Naive thymus-derived CD4-positive, alpha-beta T cell (primary cell): ENCODE measurements around the gene RNF149. TPM values are rescaled to one million over a fixed set of nuclear protein-coding genes. Genes with fewer than 3 reads are reported as not detected.

Experiments used
- ATAC-seq: fragments of 150-1000 bp; cut with Tn5 transposase; 2 replicates; pipeline ENCODE4 v1.10.0; 2021; ENCODE audit warnings: mild to moderate bottlenecking, moderate library complexity
- CTCF ChIA-PET: fragments of 350-600 bp; sonication (Branson Sonifier 250); formaldehyde crosslinking; loops from one replicate; lab custom pipeline; 2021; ENCODE audit warnings: antibody characterized with exemption; lab: Charles Lee
- POLR2A ChIA-PET: fragments of 350-600 bp; sonication (Branson Sonifier 250); formaldehyde crosslinking; loops from one replicate; lab custom pipeline; 2021; ENCODE audit warnings: antibody characterized with exemption, inconsistent platforms; lab: Charles Lee
- DNase-seq, 9 donors: peaks; one replicate each; pipeline versions ENCODE4 v3.0.0 to v3.0.0-alpha.2; 2020 to 2022; ENCODE audit warnings: mixed read lengths in 1 of 9
- H3K27ac ChIP-seq: one replicate; pipeline ENCODE4 v1.7.0; 2013; ENCODE audit warnings: mild to moderate bottlenecking, low read depth, low read length, moderate library complexity
- H3K27me3 ChIP-seq, 2 donors: one replicate each; pipeline ENCODE4 v1.7.0; 2013; ENCODE audit warnings: low read length in 2 of 2, mild to moderate bottlenecking in 2 of 2, moderate library complexity in 2 of 2; ENCODE audit not compliant: control insufficient read depth in 2 of 2, insufficient read depth in 2 of 2
- H3K36me3 ChIP-seq, 3 experiments: 1 replicate in 2 of 3; 2 replicates in 1 of 3; pipeline ENCODE4 v1.7.0; 2013; ENCODE audit warnings: low read length in 3 of 3, mild to moderate bottlenecking in 3 of 3, moderate library complexity in 1 of 3; ENCODE audit not compliant: insufficient read depth in 3 of 3, control insufficient read depth in 2 of 3
- H3K4me1 ChIP-seq, 2 donors: one replicate each; pipeline ENCODE4 v1.7.0; 2013; ENCODE audit warnings: low read length in 2 of 2, mild to moderate bottlenecking in 2 of 2, moderate library complexity in 1 of 2; ENCODE audit not compliant: control insufficient read depth in 2 of 2, insufficient read depth in 2 of 2
- H3K4me3 ChIP-seq: 2 replicates; pipeline ENCODE4 v1.7.0; 2013; ENCODE audit warnings: mild to moderate bottlenecking, low read length
- H3K9me3 ChIP-seq, 3 experiments: 1 replicate in 2 of 3; 2 replicates in 1 of 3; pipeline ENCODE4 v1.7.0; 2013; ENCODE audit warnings: low read length in 3 of 3; ENCODE audit not compliant: control insufficient read depth in 2 of 3
- H3K27ac Mint-ChIP-seq, 9 donors: one replicate each; pipeline ENCODE4 v1.8.0; 2020 to 2022; ENCODE audit warnings: mixed read lengths in 9 of 9, mild to moderate bottlenecking in 8 of 9, moderate library complexity in 5 of 9, inconsistent platforms in 2 of 9
- H3K27me3 Mint-ChIP-seq, 5 donors: one replicate each; pipeline ENCODE4 v1.8.0; 2021 to 2022; ENCODE audit warnings: mixed read lengths in 5 of 5, mild to moderate bottlenecking in 1 of 5
- H3K36me3 Mint-ChIP-seq, 5 donors: one replicate each; pipeline ENCODE4 v1.8.0; 2020 to 2022; ENCODE audit warnings: mixed read lengths in 5 of 5, mild to moderate bottlenecking in 3 of 5, inconsistent platforms in 1 of 5
- H3K4me1 Mint-ChIP-seq, 7 donors: one replicate each; pipeline ENCODE4 v1.8.0; 2020 to 2022; ENCODE audit warnings: mixed read lengths in 7 of 7, mild to moderate bottlenecking in 3 of 7, inconsistent platforms in 1 of 7
- H3K4me3 Mint-ChIP-seq, 10 donors: one replicate each; pipeline ENCODE4 v1.8.0; 2020 to 2022; ENCODE audit warnings: mild to moderate bottlenecking in 10 of 10, mixed read lengths in 10 of 10, moderate library complexity in 6 of 10, inconsistent platforms in 2 of 10
- H3K9me3 Mint-ChIP-seq, 11 donors: one replicate each; pipeline ENCODE4 v1.8.0; 2020 to 2022; ENCODE audit warnings: mixed read lengths in 11 of 11, mild to moderate bottlenecking in 4 of 11, inconsistent platforms in 1 of 11, moderate library complexity in 1 of 11
- intact Hi-C, 2 donors: fragments of 100-400 bp; cut with micrococcal nuclease; formaldehyde crosslinking; loops; one replicate each; pipeline ENCODE4 v1.15.1; 2023
- polyA plus RNA-seq, 2 donors: library from polyadenylated mRNA; unstranded; fragments of 300-500 nt; fragmentation: Illumina TruSeq; gene quantifications; one replicate each; pipeline ENCODE4 v1.2.3, GENCODE V29; 2021
- total RNA-seq, 6 experiments: library from RNA in 5 of 6; stranded (reverse) in 5 of 6; gene quantifications; 1 replicate in 5 of 6; 2 replicates in 1 of 6; pipeline ENCODE4 v1.2.3 and lab custom pipeline; 2021 to 2026

Gene RNF149
- total and polyA plus RNA-seq, 7 experiments from 2014 or later = 45.2 to 159 (median 112) TPM

GRCh38 chr2:101262142-101262541 lies 46.4 kb downstream of the RNF149 start:
- no peak overlapping the region for H3K27ac ChIP-seq
- POLR2A ChIA-PET = no interaction called here
- CTCF ChIA-PET = interaction anchor here (1.1 kb wide), 1 partner anchor 19 kb away, joined by 3 read pairs; no protein-coding TSS in a partner anchor

GRCh38 chr2:101258804-101259203 lies 49.7 kb downstream of the RNF149 start:
- H3K9me3 Mint-ChIP-seq = no peaks in the 10 kb centered on the region
- ChIA-PET CTCF (no interaction called here), POLR2A (interaction anchor here (0.7 to 1.1 kb wide), 2 partner anchors 11 to 674 kb away, joined by 3 to 4 read pairs; no protein-coding TSS in a partner anchor)
- H3K4me1 ChIP-seq = peaks cover 18 to 33% of the 10 kb centered on the region in 2 donors
- peak overlapping the region in 7 of 9 donors; percentile 2 to 72 (median 40) for H3K27ac Mint-ChIP-seq
- H3K27me3 ChIP-seq = no peaks in the 10 kb centered on the region
- peaks cover 6 to 38% (median 18%) of the 10 kb centered on the region in 3 experiments for H3K36me3 ChIP-seq
- H3K27me3 Mint-ChIP-seq = no peaks in the 10 kb centered on the region
- no peak overlapping the region for H3K27ac ChIP-seq
- DNase-seq (no peak), ATAC-seq (no peak)
- peaks cover 34 to 70% (median 65%) of the 10 kb centered on the region in 7 donors for H3K4me1 Mint-ChIP-seq
- no peak overlapping the region for H3K4me3 Mint-ChIP-seq
- intact Hi-C loops = loop anchor here in 1 of 2 donors (10.0 kb wide), 1 partner anchor 456 kb away; no protein-coding TSS in a partner anchor
- H3K4me3 ChIP-seq = no peak overlapping the region
- H3K9me3 ChIP-seq = no peaks in the 10 kb centered on the region
- H3K36me3 Mint-ChIP-seq = peaks cover 0 to 33% (median 23%) of the 10 kb centered on the region in 5 donors

More at GRCh38 chr2:101262142-101262541, 46.4 kb downstream of the RNF149 start:
- Mint-ChIP-seq H3K9me3 (no peaks in the 10 kb centered on the region), H3K36me3 (peaks cover 5 to 50% (median 23%) of the 10 kb centered on the region in 5 donors), H3K27me3 (no peaks in the 10 kb centered on the region), H3K4me3 (no peak overlapping the region), H3K27ac (peak overlapping the region in 3 of 9 donors; percentile 14 to 87 (median 16)), H3K4me1 (peaks cover 14 to 55% (median 45%) of the 10 kb centered on the region in 7 donors)
- Histone ChIP-seq H3K9me3 (no peaks in the 10 kb centered on the region), H3K27me3 (no peaks in the 10 kb centered on the region), H3K4me3 (no peak overlapping the region), H3K36me3 (peaks cover 14 to 69% (median 32%) of the 10 kb centered on the region in 3 experiments), H3K4me1 (peaks cover 0 to 3% of the 10 kb centered on the region in 2 donors)
- ATAC-seq (no peak), DNase-seq (no peak)
- intact Hi-C loops = no loop called here

GRCh38 chr2:101256316-101256715 lies 52.2 kb downstream of the RNF149 start:
- peaks cover 0 to 28% (median 14%) of the 10 kb centered on the region in 5 donors for H3K36me3 Mint-ChIP-seq
- DNase-seq = no peak
- Histone ChIP-seq H3K36me3 (peaks cover 0 to 28% (median 0%) of the 10 kb centered on the region in 3 experiments), H3K4me3 (no peak overlapping the region), H3K27me3 (no peaks in the 10 kb centered on the region), H3K9me3 (no peaks in the 10 kb centered on the region), H3K4me1 (peaks cover 28 to 39% of the 10 kb centered on the region in 2 donors), H3K27ac (no peak overlapping the region)
- peaks cover 31 to 81% (median 63%) of the 10 kb centered on the region in 7 donors for H3K4me1 Mint-ChIP-seq
- ATAC-seq = no peak
- intact Hi-C loops = loop anchor here in 1 of 2 donors (10.0 kb wide), 1 partner anchor 458 kb away; no protein-coding TSS in a partner anchor
- ChIA-PET POLR2A (interaction anchor here (0.6 to 0.8 kb wide), 2 partner anchors 15 to 47 kb away, joined by 3 to 4 read pairs; no protein-coding TSS in a partner anchor), CTCF (interaction anchor here (1.1 kb wide), 1 partner anchor 25 kb away, joined by 3 read pairs; no protein-coding TSS in a partner anchor)
- peak overlapping the region; percentile 7 to 92 (median 79) for H3K27ac Mint-ChIP-seq
- no peaks in the 10 kb centered on the region for H3K27me3 Mint-ChIP-seq
- peak overlapping the region; percentile 11 to 98 (median 68) for H3K4me3 Mint-ChIP-seq
- H3K9me3 Mint-ChIP-seq = peaks cover 0 to 5% (median 0%) of the 10 kb centered on the region in 11 donors

- ChIA-PET CTCF (interaction anchor here (0.7 to 1.1 kb wide), 2 partner anchors 26 to 839 kb away, joined by 3 read pairs; no protein-coding TSS in a partner anchor), POLR2A (interaction anchor here (0.7 to 0.8 kb wide), 2 partner anchors 16 to 39 kb away, joined by 3 read pairs; no protein-coding TSS in a partner anchor)
- no peak for ATAC-seq
- intact Hi-C loops = loop anchor here in 1 of 2 donors (10.0 kb wide), 1 partner anchor 459 kb away; no protein-coding TSS in a partner anchor
- no peak overlapping the region for H3K4me3 ChIP-seq
- Mint-ChIP-seq H3K36me3 (peaks cover 0 to 25% (median 14%) of the 10 kb centered on the region in 5 donors), H3K9me3 (peaks cover 0 to 5% (median 0%) of the 10 kb centered on the region in 11 donors), H3K27me3 (no peaks in the 10 kb centered on the region), H3K27ac (peak overlapping the region in 6 of 9 donors; percentile 79 to 90 (median 82)), H3K4me3 (peak overlapping the region; percentile 40 to 98 (median 68)), H3K4me1 (peaks cover 29 to 76% (median 61%) of the 10 kb centered on the region in 7 donors)
- no peak for DNase-seq
- no peaks in the 10 kb centered on the region for H3K9me3 ChIP-seq
- no peaks in the 10 kb centered on the region for H3K27me3 ChIP-seq
- no peak overlapping the region for H3K27ac ChIP-seq
- H3K4me1 ChIP-seq = peaks cover 28 to 39% of the 10 kb centered on the region in 2 donors
- H3K36me3 ChIP-seq = peaks cover 0 to 22% (median 0%) of the 10 kb centered on the region in 3 experiments
Observed at GRCh38 chr2:101255501-101255900, 53.0 kb downstream of the RNF149 start.

GRCh38 chr2:101253703-101254450 lies 54.6 kb downstream of the RNF149 start:
- peaks cover 0 to 13% (median 0%) of the 10 kb centered on the region in 3 experiments for H3K36me3 ChIP-seq
- H3K27ac ChIP-seq = peak overlapping the region; percentile 99
- peak overlapping the region; percentile 90 to 98 (median 96) for H3K27ac Mint-ChIP-seq
- H3K4me3 Mint-ChIP-seq = peak overlapping the region; percentile 91 to 98 (median 96)
- peaks cover 29 to 67% (median 52%) of the 10 kb centered on the region in 7 donors for H3K4me1 Mint-ChIP-seq
- peaks cover 0 to 18% (median 9%) of the 10 kb centered on the region in 5 donors for H3K36me3 Mint-ChIP-seq
- peaks cover 0 to 5% (median 0%) of the 10 kb centered on the region in 11 donors for H3K9me3 Mint-ChIP-seq
- no peaks in the 10 kb centered on the region for H3K9me3 ChIP-seq
- peaks cover 28 to 39% of the 10 kb centered on the region in 2 donors for H3K4me1 ChIP-seq
- ChIA-PET POLR2A (interaction anchor here (0.5 to 2.9 kb wide), 16 partner anchors 12 to 251 kb away, joined by 3 to 14 read pairs (median 4); partner anchors contain the start of genes RNF149 and RPL31), CTCF (interaction anchor here (0.7 to 1.7 kb wide), 6 partner anchors 9 to 88 kb away, joined by 3 to 5 read pairs (median 3); partner anchors contain the start of gene RNF149)
- peak in 6 of 9 donors; percentile 18 to 40 (median 36) for DNase-seq
- H3K4me3 ChIP-seq = peak overlapping the region; percentile 91
- no peaks in the 10 kb centered on the region for H3K27me3 ChIP-seq
- intact Hi-C loops = loop anchor here (1.0 to 10.0 kb wide), 14 partner anchors 17 to 691 kb away; partner anchors contain the start of genes PDCL3 (in 2 of the 2), CREG2 (in 1 of the 2), MAP4K4 (in 1 of the 2) and RFX8 (in 1 of the 2)
- no peak for ATAC-seq
- no peaks in the 10 kb centered on the region for H3K27me3 Mint-ChIP-seq
